Stimulated activated CD4-positive, alpha-beta T cell treated with anti-CD3 and anti-CD28 coated beads, TNF-alpha, amount 100 ng/mL, for 24 hours (primary cell): Measurements from ENCODE around the gene FLACC1.
"Not testable (repeated sequence)": the region's sequence is repeated elsewhere in the genome, so short reads cannot be mapped to it uniquely, and the experiment has no call there.

Experiments
- DNase-seq, 3 experiments: peaks; one replicate each; pipeline ENCODE4 v3.0.0-alpha.2; 2020; ENCODE audit warnings: low read depth in 3 of 3

The FLACC1 gene

DNA sequence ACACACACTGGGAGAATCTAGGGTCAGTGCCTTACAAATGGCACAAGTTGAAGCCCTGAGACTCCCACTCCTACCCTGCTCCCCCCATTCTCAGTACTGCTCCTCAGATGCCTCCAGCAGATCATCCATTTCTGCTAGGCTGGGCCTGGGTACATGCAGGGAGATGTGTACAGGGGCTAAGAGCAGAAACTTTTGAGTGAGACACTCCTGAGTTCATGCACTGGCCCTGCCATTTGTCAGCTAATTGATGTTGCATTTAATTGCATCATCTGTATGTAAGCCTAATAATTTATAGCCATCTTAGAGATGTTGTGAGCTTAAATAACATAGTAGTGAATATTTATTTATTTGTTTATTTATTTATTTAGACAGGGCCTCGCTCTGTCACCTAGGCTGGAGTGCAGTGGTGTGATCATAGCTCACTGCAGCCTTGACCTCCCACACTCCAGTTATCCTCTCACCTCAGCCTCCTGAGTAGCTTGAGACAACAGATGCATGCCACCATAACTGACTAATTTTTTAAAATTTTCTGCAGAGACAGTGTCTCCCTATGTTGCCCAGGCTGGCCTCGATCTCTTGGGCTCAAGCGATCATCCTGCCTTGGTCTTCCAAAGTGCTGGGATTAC, 101.6 kb downstream of the FLACC1 start:
- DNase-seq = no peak

DNA sequence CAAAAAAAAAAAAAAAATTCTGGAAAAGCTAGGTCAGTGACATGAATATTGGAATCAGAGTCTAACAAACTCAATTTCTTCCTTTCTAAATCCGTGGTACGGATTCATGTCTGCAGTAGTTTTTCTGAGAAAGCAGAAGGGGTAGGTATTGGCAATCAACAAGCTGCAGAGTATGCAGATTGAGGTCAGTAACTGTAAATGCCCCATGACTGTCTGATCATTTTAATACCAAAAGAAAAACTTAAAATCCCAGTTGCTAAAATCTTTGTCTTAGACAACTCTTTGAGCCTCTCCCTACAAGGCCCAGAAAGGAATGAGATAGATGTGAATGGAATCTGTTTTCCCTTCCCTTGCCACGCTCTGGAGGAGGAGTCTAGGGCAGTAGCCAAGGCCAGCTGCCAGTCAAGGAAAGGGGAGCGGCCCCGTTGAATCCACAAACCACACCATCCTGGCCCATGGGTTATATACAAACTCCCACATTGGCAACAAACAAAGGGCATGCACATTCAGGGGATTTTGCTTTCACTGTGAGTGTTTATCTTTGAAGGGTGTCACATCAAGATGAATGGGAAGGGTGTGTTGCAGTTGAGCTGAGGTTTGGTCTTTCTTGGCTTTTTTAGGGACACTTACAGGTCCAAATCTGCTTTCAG, 102.9 kb downstream of the FLACC1 start:
- DNase-seq = no peak

GRCh38 chr2:201250741-201251140, 106.4 kb downstream of the FLACC1 start:
- DNase-seq = no peak

DNA sequence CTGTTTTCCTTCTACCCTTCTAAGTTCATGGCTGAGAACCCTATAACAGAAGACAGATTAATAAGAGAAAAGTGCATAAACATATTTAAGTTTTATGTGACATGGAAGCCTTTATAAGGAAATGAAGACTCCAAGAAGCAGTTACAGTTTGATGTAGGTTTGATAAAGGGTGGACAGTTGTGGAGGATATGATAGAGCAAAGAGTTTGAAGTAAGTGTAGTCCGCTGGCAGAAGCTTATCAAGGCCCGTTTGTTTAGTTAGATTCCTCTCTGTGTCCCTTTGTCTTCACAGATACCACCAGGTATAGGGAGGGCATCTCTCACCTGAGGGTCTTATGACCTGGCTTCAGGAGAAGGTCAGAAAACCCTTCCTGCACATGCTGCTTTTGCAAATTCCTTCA, 107.3 kb downstream of the FLACC1 start:
- no peak for DNase-seq

- DNase-seq = no peak
Measured at GRCh38 chr2:201248288-201248844, 108.8 kb downstream of the FLACC1 start.

- DNase-seq = no peak
Measured at GRCh38 chr2:201246280-201246679, 110.9 kb downstream of the FLACC1 start.

GRCh38 chr2:201244829-201245228, 112.3 kb downstream of the FLACC1 start:
- no peak for DNase-seq

- no peak for DNase-seq
Measured at GRCh38 chr2:201242571-201243277, 114.4 kb downstream of the FLACC1 start.

GRCh38 chr2:201239167-201239935, 117.8 kb downstream of the FLACC1 start:
- not testable (repeated sequence) for DNase-seq
